ENCODE results near the gene CELF5.

The CELF5 gene

GRCh38 chr19:3243819-3244700, 19.6 kb downstream of the CELF5 start:
- no peak for DNase-seq (ENCODE audit: low spot score)

- DNase-seq (ENCODE audit: low spot score), result no peak
Measured at GRCh38 chr19:3245050-3245449, 20.6 kb downstream of the CELF5 start.

GRCh38 chr19:3248728-3249326, 24.4 kb downstream of the CELF5 start:
- DNase-seq (ENCODE audit: low spot score), result no peak

- no peak for DNase-seq (ENCODE audit: low spot score)
Measured at GRCh38 chr19:3249408-3249807, 24.9 kb downstream of the CELF5 start.

- no peak for DNase-seq (ENCODE audit: low spot score)
Measured at GRCh38 chr19:3250675-3251074, 26.2 kb downstream of the CELF5 start.

- no peak for DNase-seq (ENCODE audit: low spot score)
Measured at GRCh38 chr19:3251229-3251628, 26.8 kb downstream of the CELF5 start.

- no peak for DNase-seq (ENCODE audit: low spot score)
Measured at GRCh38 chr19:3252650-3253049, 28.2 kb downstream of the CELF5 start.

- DNase-seq (ENCODE audit: low spot score), result no peak
Measured at GRCh38 chr19:3253270-3253669, 28.8 kb downstream of the CELF5 start.

- DNase-seq (ENCODE audit: low spot score), result no peak
Measured at GRCh38 chr19:3254520-3254919, 30.1 kb downstream of the CELF5 start.

- DNase-seq (ENCODE audit: low spot score), result no peak
Measured at GRCh38 chr19:3257071-3257470, 32.6 kb downstream of the CELF5 start.

GRCh38 chr19:3262362-3262761, 37.9 kb downstream of the CELF5 start:
- DNase-seq (ENCODE audit: low spot score), result no peak

GRCh38 chr19:3263866-3264265, 39.4 kb downstream of the CELF5 start:
- DNase-seq (ENCODE audit: low spot score), result no peak

GRCh38 chr19:3265432-3265831, 41.0 kb downstream of the CELF5 start:
- DNase-seq (ENCODE audit: low spot score), result no peak

- no peak for DNase-seq (ENCODE audit: low spot score)
Measured at GRCh38 chr19:3266092-3266693, 41.7 kb downstream of the CELF5 start.

- no peak for DNase-seq (ENCODE audit: low spot score)
Measured at GRCh38 chr19:3266792-3267514, 42.5 kb downstream of the CELF5 start.

- DNase-seq (ENCODE audit: low spot score), result no peak
Measured at GRCh38 chr19:3268326-3268725, 43.9 kb downstream of the CELF5 start.

- no peak for DNase-seq (ENCODE audit: low spot score)
Measured at GRCh38 chr19:3268763-3269162, 44.3 kb downstream of the CELF5 start.

- no peak for DNase-seq (ENCODE audit: low spot score)
Measured at GRCh38 chr19:3269916-3270671, 45.6 kb downstream of the CELF5 start.

GRCh38 chr19:3270902-3271301, 46.4 kb downstream of the CELF5 start:
- no peak for DNase-seq (ENCODE audit: low spot score)

GRCh38 chr19:3272401-3272931, 48.0 kb downstream of the CELF5 start:
- no peak for DNase-seq (ENCODE audit: low spot score)

- no peak for DNase-seq (ENCODE audit: low spot score)
Measured at GRCh38 chr19:3272952-3273351, 48.5 kb downstream of the CELF5 start.

Measured in hepatic stellate cell (primary cell).